Measurements from ENCODE around the gene HTRA2. TPM values are rescaled to one million over a fixed set of nuclear protein-coding genes. Genes with fewer than 3 reads are reported as not detected.
A peak's percentile ranks its signal among the peaks of the same experiment; 100 is the strongest.

The HTRA2 gene
- total and polyA plus RNA-seq, 4 donors = 27.4 to 46.9 (median 33.7) TPM

DNA sequence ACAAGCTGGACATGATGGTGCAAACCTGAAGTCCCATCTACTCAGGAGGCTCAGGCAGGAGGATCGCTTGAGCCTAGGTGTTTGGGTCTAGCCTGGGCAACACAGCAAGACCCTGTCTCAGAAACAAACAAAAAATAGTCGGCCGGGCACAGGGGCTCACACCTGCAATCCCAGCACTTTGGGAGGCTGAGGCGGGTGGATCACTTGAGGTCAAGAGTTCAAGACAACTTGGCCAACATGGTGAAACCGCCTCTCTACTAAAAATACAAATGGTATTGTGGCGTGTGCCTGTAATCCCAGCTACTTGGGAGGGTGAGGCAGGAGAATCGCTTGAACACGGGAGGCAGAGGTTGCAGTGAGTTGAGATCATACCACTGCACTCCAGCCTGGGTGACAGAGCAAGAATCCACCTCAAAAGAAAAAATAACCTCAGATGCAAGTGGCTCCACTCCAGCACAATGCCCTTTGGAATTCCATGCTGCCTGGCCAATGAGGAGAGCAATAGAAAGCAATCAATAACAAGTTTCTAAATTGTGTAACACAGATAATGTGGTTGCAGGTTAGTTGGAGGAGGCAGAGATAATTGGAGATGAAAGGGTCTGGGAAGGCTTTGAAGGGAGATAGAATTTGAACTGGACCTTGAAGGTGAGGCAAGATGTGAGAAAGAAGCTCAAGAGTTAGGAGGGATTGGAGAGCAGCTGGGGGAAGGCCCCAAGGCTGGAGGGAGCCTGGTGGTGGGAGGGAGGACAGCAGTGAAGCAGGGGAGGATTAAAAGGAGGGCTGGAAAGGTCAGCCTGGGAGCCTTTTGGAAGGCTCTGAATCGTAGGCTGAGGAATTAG lies 40.9 kb upstream of the HTRA2 start:
- Histone ChIP-seq H3K36me3 (ENCODE audit: control insufficient read depth in 1 of 2, insufficient read depth in 2 of 2, low read length in 1 of 2) (peaks cover 0 to 13% of the 10 kb centered on the region in 2 donors), H3K27me3 (ENCODE audit: control insufficient read depth in 1 of 2, insufficient read depth in 2 of 2, low read length in 1 of 2) (no peaks in the 10 kb centered on the region), H3K4me3 (ENCODE audit: low read length in 2 of 2) (no peak overlapping the region), H3K4me1 (ENCODE audit: control insufficient read depth in 1 of 2, insufficient read depth in 2 of 2, low read length in 2 of 2) (no peaks in the 10 kb centered on the region), H3K9me3 (ENCODE audit: control insufficient read depth, low read length) (no peaks in the 10 kb centered on the region), H3K27ac (ENCODE audit: low read depth in 1 of 2, low read length in 2 of 2) (no peak overlapping the region)
- WGBS, 2 donors = 89 to 90% methylated on average over 9 of the region's 9 CpGs
- intact Hi-C loops (cut with DNase I) = no loop called here
- no peak for ATAC-seq (ENCODE audit: low FRiP score)
- DNase-seq = peak in 1 of 2 donors; percentile 6

- Histone ChIP-seq H3K4me1 (ENCODE audit: control insufficient read depth in 1 of 2, insufficient read depth in 2 of 2, low read length in 2 of 2) (no peaks in the 10 kb centered on the region), H3K9me3 (ENCODE audit: control insufficient read depth, low read length) (no peaks in the 10 kb centered on the region), H3K36me3 (ENCODE audit: control insufficient read depth in 1 of 2, insufficient read depth in 2 of 2, low read length in 1 of 2) (peaks cover 0 to 13% of the 10 kb centered on the region in 2 donors), H3K27me3 (ENCODE audit: control insufficient read depth in 1 of 2, insufficient read depth in 2 of 2, low read length in 1 of 2) (no peaks in the 10 kb centered on the region), H3K4me3 (ENCODE audit: low read length in 2 of 2) (no peak overlapping the region), H3K27ac (ENCODE audit: low read depth in 1 of 2, low read length in 2 of 2) (no peak overlapping the region)
- WGBS, 2 donors = 94 to 96% methylated on average over 9 of the region's 9 CpGs
- ATAC-seq (ENCODE audit: low FRiP score) = no peak
- peak in 1 of 2 donors; percentile 11 for DNase-seq
- intact Hi-C loops (cut with DNase I) = no loop called here
Measured at GRCh38 chr2:74489906-74490305, 39.8 kb upstream of the HTRA2 start.

DNA sequence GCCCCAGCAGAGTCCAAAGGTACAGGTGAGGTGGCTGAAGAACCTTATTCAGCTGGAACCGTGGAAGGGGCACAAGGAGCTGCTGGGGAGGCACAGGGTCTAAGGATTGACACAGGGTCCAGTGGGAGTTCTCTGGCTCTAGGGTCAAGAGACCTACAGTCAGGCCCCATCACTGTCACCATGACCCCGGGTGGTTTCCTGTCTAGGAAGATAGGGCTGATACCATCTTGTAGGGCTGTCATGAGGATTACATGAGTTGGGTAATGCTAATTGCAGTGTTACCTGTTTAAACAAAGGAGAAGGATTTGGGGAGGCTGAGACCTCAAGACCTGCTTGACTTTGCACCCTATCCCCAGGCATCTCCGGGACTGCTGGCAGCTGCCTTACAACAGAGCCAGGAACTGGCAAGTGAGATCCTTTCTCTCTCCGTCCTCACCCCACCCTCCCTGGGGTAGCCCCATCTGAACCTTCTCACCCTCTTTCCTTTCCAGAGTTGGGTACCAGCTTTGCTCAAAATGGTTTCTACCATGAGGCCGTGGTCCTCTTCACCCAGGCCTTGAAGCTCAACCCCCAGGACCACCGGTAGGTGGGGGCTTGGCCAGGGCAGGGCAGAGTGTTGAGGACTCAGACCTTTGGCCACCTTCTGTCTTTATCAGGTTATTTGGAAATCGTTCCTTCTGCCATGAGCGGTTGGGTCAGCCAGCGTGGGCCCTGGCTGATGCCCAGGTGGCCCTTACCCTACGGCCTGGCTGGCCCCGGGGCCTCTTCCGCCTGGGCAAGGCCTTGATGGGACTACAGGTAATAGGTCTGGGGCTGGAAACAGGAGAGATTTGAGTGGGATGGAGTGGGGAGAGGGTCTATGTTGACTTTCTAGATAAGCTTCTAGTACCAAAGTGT lies 37.8 kb upstream of the HTRA2 start:
- intact Hi-C loops (cut with DNase I) = no loop called here
- H3K4me3 ChIP-seq (ENCODE audit: low read length in 2 of 2) = no peak overlapping the region
- no peak overlapping the region for H3K27ac ChIP-seq (ENCODE audit: low read depth in 1 of 2, low read length in 2 of 2)
- WGBS, 2 donors = 91 to 98% methylated on average over 12 of the region's 12 CpGs
- peaks cover 0 to 13% of the 10 kb centered on the region in 2 donors for H3K36me3 ChIP-seq (ENCODE audit: control insufficient read depth in 1 of 2, insufficient read depth in 2 of 2, low read length in 1 of 2)
- DNase-seq (peak in 1 of 2 donors; percentile 20), ATAC-seq (ENCODE audit: low FRiP score) (no peak)
- no peaks in the 10 kb centered on the region for H3K9me3 ChIP-seq (ENCODE audit: control insufficient read depth, low read length)
- no peaks in the 10 kb centered on the region for H3K4me1 ChIP-seq (ENCODE audit: control insufficient read depth in 1 of 2, insufficient read depth in 2 of 2, low read length in 2 of 2)
- no peaks in the 10 kb centered on the region for H3K27me3 ChIP-seq (ENCODE audit: control insufficient read depth in 1 of 2, insufficient read depth in 2 of 2, low read length in 1 of 2)

- no peak for DNase-seq
- intact Hi-C loops (cut with DNase I) = no loop called here
- Histone ChIP-seq H3K27me3 (ENCODE audit: control insufficient read depth in 1 of 2, insufficient read depth in 2 of 2, low read length in 1 of 2) (no peaks in the 10 kb centered on the region), H3K4me3 (ENCODE audit: low read length in 2 of 2) (no peak overlapping the region), H3K27ac (ENCODE audit: low read depth in 1 of 2, low read length in 2 of 2) (no peak overlapping the region), H3K4me1 (ENCODE audit: control insufficient read depth in 1 of 2, insufficient read depth in 2 of 2, low read length in 2 of 2) (no peaks in the 10 kb centered on the region), H3K36me3 (ENCODE audit: control insufficient read depth in 1 of 2, insufficient read depth in 2 of 2, low read length in 1 of 2) (peaks cover 0 to 13% of the 10 kb centered on the region in 2 donors), H3K9me3 (ENCODE audit: control insufficient read depth, low read length) (no peaks in the 10 kb centered on the region)
- WGBS, 2 donors = 82 to 87% methylated on average over 3 of the region's 3 CpGs
- no peak for ATAC-seq (ENCODE audit: low FRiP score)
Measured at GRCh38 chr2:74493546-74493945, 36.2 kb upstream of the HTRA2 start.

DNA sequence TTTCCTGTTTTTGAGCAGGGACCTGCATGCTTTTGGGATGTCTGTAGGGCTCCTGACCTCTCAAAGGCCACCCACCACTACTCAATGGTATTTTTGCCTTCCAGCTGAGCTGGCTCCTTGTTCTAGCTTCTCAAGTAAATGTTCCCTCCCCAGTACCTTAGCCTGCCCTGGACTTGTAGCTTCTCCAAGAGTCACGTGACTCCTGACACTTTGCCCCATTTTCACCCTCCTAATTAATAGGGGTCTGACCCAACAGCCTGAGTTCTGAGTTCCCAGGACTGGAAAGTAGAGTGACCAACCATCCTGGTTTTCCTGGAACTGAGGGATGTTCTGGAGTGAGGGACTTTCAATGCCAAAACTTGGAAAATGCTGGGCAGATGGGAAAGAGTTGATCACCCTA lies 34.3 kb upstream of the HTRA2 start:
- WGBS, 2 donors = 83 to 96% methylated on average over 1 of the region's 1 CpG
- no peaks in the 10 kb centered on the region for H3K4me1 ChIP-seq (ENCODE audit: control insufficient read depth in 1 of 2, insufficient read depth in 2 of 2, low read length in 2 of 2)
- peaks cover 0 to 11% of the 10 kb centered on the region in 2 donors for H3K36me3 ChIP-seq (ENCODE audit: control insufficient read depth in 1 of 2, insufficient read depth in 2 of 2, low read length in 1 of 2)
- intact Hi-C loops (cut with DNase I) = no loop called here
- DNase-seq = no peak
- no peak overlapping the region for H3K4me3 ChIP-seq (ENCODE audit: low read length in 2 of 2)
- no peak overlapping the region for H3K27ac ChIP-seq (ENCODE audit: low read depth in 1 of 2, low read length in 2 of 2)
- H3K9me3 ChIP-seq (ENCODE audit: control insufficient read depth, low read length) = no peaks in the 10 kb centered on the region
- no peak for ATAC-seq (ENCODE audit: low FRiP score)
- H3K27me3 ChIP-seq (ENCODE audit: control insufficient read depth in 1 of 2, insufficient read depth in 2 of 2, low read length in 1 of 2) = no peaks in the 10 kb centered on the region

GRCh38 chr2:74496997-74497776 lies 32.5 kb upstream of the HTRA2 start:
- DNase-seq = peak in 1 of 2 donors; percentile 34
- H3K36me3 ChIP-seq (ENCODE audit: control insufficient read depth in 1 of 2, insufficient read depth in 2 of 2, low read length in 1 of 2) = no peaks in the 10 kb centered on the region
- no peak overlapping the region for H3K27ac ChIP-seq (ENCODE audit: low read depth in 1 of 2, low read length in 2 of 2)
- no peak for ATAC-seq (ENCODE audit: low FRiP score)
- H3K27me3 ChIP-seq (ENCODE audit: control insufficient read depth in 1 of 2, insufficient read depth in 2 of 2, low read length in 1 of 2) = no peaks in the 10 kb centered on the region
- WGBS, 2 donors = 43% methylated on average over 19 of the region's 19 CpGs
- H3K4me1 ChIP-seq (ENCODE audit: control insufficient read depth in 1 of 2, insufficient read depth in 2 of 2, low read length in 2 of 2) = no peaks in the 10 kb centered on the region
- intact Hi-C loops (cut with DNase I) = no loop called here
- H3K9me3 ChIP-seq (ENCODE audit: control insufficient read depth, low read length) = no peaks in the 10 kb centered on the region
- H3K4me3 ChIP-seq (ENCODE audit: low read length in 2 of 2) = no peak overlapping the region

DNA sequence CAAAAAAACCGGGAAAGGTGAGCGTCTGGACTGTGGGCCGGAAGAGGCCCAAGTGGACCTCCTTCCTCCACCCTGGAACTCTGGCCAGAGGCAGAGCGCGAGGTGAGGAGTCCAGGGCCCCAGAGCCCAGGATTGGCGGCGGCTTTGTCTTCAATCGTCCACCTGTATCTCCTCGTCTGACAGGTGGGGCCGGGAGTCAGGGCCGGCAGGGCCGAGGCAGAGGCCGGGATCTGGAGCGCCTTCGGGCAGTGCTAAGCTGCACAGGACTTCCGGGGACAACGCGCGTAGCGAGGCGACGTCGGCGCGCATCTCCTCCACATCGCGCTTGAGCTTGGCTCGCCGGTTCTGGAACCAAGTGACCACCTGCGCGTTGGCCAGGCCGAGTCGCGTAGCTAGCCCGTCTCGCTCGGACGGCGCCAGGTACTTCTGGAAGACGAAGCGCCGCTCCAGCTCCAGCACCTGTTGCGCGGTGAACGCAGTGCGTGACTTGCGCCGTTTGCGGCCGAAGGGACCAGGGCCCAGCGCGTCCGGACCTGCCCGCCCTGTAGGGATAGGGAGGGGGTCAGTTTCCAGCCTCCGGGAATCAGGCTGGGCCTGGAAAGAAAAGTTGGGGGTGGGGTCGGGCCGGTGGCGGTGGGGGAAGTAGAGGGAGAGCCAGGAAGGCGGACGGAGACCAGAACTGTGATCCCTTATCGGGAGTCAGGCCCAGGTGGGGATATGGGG lies 31.8 kb upstream of the HTRA2 start:
- intact Hi-C loops (cut with DNase I) = no loop called here
- H3K27me3 ChIP-seq (ENCODE audit: control insufficient read depth in 1 of 2, insufficient read depth in 2 of 2, low read length in 1 of 2) = no peaks in the 10 kb centered on the region
- peak in 1 of 2 donors; percentile 70 for DNase-seq
- H3K4me3 ChIP-seq (ENCODE audit: low read length in 2 of 2) = no peak overlapping the region
- peak; percentile 41 for ATAC-seq (ENCODE audit: low FRiP score)
- H3K9me3 ChIP-seq (ENCODE audit: control insufficient read depth, low read length) = no peaks in the 10 kb centered on the region
- no peaks in the 10 kb centered on the region for H3K4me1 ChIP-seq (ENCODE audit: control insufficient read depth in 1 of 2, insufficient read depth in 2 of 2, low read length in 2 of 2)
- WGBS, 2 donors = 2% methylated on average over 61 of the region's 61 CpGs
- no peaks in the 10 kb centered on the region for H3K36me3 ChIP-seq (ENCODE audit: control insufficient read depth in 1 of 2, insufficient read depth in 2 of 2, low read length in 1 of 2)
- H3K27ac ChIP-seq (ENCODE audit: low read depth in 1 of 2, low read length in 2 of 2) = no peak overlapping the region
